Ecto neural progenitor cell (in vitro differentiated cells): Measurements from ENCODE around the gene PDPR.
"Not testable (repeated sequence)": the region's sequence is repeated elsewhere in the genome, so short reads cannot be mapped to it uniquely, and the experiment has no call there.

Source experiments
- DNase-seq: peaks from one replicate; pipeline ENCODE4 v3.0.0-alpha.2; 2018; ENCODE audit warnings: low spot score

PDPR gene

DNA sequence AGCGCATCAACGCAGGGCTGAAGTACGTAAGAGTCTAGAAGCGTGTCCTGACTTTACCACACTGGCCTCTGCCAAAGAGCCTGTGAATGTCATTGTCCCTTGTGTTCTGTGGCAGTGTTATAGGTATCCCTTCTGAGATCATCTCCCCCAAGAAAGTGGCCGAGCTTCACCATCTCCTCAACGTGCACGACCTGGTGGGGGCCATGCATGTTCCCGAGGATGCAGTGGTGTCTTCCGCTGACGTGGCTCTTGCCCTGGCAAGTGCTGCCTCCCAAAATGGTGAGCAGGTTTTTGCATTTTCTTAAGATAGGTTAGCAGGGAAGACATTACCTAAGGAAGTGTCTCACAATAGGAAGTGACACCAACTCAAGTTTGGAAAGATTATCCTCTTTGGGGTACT is 14.7 kb downstream of the PDPR start:
- not testable (repeated sequence) for DNase-seq

DNA sequence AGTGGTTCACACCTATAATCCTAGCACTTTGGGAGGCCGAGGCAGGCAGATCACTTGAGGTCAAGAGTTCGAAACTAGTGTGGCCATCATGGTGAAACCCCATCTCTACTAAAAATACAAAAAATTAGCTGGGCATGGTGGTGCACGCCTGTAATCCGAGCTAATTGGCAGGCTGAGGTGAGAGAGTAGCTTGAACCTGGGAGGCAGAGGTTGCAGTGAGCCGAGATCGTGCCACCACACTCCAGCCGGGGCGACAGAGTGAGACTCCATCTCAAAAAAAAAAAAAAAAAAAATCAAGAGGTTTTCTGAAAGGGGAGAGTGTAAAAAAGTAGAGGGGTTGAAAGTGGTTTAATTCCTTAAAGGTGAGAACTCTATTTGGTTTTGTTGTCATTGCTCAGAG is 21.7 kb downstream of the PDPR start:
- DNase-seq, result not testable (repeated sequence)

DNA sequence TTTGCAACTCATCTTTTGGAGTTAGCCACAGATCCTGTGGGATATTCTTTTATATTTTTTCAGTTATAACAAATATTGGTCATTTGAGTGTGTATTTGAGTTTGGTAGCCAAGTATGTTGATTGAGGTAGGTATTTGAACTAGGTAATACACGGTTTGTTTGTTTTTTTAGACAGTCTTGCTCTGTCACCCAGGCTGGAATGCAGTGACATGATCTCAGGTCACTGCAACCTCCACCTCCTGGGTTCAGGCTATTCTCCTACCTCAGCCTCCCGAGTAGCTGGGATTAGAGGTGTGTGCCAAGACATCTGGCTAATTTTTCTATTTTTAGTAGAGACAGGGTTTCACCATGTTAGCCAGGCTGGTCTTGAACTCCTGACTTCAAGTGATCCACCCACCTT is 22.5 kb downstream of the PDPR start:
- DNase-seq, result not testable (repeated sequence)

DNA sequence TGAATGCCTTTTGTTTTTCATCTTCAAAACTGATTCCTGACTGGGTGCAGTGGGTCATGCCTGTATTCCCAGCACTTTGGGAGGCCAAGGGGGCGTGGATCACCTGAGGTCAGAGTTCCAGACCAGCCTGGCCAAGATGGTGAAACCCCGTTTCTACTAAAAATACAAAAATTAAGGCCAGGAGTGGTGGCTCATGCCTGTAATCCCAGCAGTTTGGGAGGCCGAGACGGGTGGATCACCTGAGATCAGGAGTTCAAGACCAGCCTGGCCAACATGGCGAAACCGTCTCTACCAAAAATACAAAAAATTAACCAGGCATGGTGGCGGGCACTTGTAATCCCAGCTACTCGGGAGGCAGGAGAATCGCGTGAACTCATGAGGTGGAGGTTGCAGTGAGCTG is 28.6 kb downstream of the PDPR start:
- DNase-seq, result not testable (repeated sequence)

DNA sequence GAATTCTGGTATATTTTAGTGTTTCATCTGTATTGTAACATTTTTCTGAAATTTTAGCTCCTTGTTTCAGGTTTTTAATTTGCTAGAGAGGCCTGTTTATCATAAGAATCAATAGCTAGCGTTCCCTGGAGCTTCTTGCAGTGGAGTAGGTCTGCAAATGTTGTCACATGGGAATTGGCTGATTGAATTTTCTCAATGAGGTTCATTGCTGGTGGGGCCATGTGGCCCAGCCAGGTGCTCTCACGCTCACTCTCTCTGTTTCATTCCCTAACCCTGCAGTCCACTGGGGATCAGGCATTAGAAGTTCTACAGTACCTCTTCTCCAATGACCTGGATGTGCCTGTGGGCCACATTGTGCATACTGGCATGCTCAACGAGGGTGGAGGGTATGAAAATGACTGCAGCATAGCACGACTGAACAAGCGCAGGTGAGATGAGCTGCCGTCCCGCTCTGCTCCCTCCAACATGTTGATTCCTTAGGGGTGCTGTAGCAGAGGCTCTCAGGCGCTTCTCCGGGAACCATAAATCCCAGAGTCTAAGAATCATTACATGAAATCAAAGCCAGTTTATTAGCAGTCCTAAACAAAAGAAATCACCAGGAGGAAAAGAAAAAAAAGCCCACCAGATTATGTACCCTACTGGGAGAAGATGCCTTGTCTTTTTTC is 29.2 kb downstream of the PDPR start:
- DNase-seq, result not testable (repeated sequence)

DNA sequence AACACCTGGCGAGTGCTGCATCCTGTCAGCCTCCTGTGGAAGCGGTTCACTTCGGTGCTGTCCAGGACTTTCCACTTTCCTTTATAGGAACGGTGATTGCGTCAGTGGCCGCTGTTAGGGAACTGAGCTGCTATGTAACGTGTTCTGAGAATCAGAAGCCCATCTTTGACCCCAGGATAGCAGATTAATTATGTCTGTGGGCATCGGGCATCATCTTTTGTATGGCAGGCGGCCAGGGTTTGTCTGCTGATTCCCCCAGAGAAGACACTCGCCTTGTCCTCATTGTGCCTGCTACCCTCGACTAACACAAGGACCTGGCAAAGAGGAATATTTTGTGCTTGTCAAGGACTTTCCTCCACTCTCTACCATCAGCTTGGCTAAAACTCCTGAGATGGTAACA is 33.7 kb downstream of the PDPR start:
- DNase-seq, result not testable (repeated sequence)

DNA sequence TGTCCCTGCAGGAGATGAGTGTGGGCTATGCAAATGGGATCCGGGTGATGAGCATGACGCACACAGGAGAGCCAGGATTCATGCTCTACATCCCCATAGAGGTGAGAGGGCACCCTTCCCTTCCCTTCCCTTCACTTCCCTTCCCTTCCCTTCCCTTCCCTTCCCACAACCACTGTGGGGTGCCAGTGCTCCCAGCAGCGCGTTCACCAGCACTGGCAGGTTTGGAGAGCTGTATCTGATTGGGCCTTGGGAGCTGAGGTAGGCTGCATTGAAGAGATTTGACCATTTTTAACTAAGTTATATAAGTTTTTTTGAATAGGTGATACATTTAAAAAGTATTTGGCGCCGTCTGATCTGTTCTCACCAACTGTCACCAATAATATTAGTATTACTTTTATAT is 34.3 kb downstream of the PDPR start:
- DNase-seq, result not testable (repeated sequence)

DNA sequence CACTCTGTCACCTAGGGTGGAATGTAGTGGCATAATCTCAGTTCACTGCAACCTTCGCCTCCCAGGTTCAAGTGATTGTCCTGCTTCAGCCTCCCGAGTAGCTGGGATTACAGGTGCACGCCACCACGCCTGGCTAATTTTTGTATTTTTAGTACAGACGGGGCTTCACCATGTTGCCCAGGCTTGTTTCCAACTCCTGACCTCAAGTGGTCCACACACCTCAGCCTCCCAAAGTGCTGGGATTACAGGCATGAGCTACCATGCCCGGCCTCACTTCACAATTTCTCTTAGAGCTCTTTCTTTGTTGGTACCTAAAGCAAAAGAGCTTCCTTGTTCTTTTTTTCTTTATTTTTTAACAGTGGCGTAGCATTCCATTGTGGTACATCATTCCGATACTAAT is 35.2 kb downstream of the PDPR start:
- DNase-seq, result not testable (repeated sequence)

DNA sequence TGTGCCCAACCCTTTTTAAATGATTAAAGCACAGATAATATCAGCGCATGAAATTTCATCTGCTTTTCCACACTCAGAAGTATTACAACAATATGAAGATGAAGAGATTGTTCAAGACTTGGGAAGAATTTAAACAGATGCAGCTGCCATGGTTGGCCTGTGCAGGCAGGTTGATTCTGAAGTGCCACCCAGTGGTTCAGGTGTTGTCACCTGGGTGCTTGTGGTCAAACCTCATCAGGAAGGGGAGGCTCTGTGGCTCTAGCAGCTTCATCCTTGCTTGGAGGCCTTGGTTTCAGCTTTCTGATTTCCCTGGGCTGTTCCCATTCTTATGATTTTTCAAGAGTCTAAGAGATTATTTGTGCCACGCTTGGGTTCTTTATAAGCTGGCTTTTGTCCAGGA is 37.3 kb downstream of the PDPR start:
- no peak for DNase-seq

DNA sequence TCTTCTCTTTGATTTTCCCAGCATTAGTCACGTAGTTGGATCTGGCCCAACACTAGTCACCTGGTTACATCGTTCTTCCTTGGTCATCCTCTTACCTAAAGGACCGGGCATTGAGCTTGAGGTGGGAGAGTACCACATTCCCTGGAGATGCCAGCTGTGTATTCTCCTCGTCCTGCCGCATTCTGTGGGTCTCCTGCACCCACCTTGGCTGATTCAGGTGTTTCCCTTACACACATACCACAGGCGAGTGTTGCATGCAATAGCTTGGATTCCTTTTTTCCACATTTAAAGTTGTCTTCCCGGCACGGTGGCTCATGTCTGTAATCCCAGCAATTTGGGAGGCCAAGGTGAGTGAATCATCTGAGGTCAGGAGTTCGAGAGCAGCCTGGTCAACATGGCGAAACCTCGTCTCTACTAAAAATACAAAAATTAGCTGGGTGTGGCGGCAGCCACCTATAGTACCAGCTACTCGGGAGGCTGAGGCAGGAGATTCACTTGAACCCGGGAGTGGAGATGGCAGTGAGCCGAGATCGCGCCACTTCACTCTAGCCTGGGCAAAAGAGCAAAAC is 37.9 kb downstream of the PDPR start:
- DNase-seq, result no peak

DNA sequence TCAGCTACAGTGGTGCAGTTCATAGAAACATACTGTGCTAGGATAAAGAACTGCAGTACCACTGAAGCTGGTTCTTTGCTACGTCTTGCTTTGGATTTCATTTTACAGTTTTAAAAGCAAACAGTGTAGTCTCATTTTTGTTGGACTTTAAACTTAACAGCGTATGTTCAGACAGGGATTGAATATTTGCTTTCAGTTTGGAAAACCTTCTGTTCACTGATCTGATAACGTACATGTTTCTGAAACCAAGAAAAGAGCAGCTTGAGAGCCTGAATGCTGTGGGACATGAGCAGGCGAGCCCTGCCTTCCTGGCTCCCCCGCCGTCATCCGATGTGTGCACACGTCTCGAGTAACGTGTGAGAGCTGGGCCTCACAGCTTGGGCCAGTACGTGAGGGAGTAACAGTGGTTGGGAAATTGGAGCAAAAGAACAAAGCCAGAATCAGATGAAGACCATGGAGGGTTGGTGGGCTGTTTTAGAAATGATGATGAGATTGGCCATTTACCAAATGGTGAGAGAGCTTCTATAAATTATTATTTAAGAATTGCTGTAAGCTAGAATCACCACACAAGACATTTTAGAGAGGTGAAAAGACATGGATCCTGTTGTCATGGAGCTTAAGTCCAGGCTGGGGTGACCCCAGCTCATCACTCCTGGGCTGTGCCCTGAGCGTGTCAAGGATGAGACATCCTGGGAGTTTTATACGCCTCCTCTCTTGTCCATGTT is 38.6 kb downstream of the PDPR start:
- no peak for DNase-seq

DNA sequence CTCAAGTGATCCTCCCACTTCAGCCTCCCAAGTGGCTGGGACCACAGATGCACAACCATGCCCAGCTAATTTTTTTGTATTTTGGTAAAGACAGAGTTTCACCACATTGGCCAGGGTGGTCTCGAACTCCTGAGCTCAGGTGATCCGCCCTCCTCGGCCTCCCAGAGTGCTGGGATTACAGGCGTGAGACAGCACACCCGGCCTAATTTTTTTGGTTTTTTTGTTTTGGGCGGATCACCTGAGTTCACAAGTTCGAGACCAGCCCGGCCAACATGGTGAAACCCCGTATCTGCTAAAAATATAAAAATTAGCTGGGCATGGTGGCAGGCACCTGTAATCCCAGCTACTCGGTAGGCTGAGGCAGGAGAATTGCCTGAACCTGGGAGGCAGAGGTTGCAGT is 40.6 kb downstream of the PDPR start:
- not testable (repeated sequence) for DNase-seq

DNA sequence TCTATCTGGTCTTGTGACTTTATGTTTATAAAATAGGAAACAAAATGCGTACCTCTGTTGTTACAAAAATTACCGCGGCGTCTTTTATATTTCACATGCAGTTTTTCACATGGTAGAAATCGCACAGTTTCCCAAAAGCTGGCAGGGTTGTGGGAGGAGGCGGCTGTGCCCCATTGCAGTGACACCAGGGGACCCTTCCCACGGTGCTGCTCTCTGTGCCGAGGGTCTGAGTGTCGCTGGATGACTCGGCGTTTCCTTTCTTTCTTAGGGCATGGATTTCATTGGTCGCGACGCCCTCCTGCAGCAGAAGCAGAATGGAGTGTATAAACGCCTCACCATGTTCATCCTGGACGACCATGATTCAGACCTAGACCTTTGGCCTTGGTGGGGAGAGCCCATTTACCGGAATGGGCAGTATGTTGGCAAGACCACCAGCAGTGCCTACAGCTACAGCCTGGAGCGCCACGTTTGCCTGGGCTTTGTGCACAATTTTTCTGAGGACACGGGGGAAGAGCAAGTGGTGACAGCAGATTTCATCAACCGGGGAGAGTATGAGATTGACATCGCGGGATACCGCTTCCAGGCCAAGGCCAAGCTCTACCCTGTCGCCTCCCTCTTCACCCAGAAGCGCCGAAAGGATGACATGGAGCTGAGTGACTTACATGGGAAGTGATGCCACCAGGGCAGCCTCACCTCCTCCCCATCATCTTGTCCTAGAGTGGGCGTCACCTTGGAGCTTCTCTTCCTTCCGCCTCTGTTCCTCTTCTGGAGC is 42.3 kb downstream of the PDPR start:
- DNase-seq, result no peak

DNA sequence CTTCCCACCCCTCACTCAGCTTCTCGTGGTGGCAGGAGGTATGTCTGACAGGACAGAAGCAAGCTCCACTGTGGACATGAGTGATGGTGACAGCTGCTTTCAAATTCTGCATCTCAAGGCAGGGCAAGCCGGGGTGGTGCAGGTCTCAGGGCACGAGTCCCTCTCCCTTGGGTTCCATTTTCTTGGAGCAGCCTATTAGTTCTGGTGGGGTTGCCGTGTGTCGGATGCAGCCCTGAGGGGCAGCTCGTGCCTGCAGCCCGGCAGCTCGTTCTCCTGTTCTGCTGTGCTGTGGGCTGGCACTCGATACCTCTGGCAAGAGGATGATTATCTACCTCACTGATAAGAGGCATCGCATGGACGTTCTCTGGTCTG is 43.0 kb downstream of the PDPR start:
- DNase-seq, result no peak

DNA sequence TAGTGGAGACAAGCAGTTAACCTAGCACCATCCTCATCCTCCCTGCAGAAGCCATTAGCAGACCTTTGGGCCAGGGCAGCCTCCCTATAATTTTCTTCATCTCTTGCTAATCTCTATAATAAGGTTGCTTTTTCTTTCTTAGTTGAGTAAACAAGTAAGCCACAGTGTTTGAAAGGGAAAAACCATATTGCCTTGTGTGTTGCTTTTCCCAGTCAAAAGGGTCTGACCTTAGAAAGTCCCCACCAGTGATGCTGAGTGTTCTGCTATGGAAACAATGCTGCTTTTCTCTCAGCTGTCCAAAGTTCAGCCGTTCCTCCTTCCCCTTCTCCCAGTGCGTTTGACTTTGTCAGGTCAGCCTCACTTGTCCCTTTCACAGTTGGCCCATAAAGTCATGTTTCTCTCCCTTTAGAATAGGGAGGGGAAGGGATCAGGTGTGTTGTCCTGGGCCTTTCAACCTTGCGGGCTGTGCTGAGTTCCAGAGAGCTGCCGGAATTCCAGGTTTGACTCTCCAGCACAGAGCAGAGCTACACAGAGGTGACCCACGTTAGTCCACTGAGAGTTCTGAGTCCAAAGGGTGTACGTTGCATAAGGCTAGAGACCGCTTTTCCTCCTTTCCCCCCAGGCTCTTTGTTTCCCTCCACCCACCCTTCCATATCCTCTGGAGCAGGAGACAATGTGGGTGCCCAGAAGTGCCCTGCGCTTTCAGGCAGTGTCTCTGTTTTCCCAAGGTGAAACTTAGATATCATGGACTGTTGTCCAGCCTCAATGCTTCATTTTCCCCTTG is 43.5 kb downstream of the PDPR start:
- no peak for DNase-seq

DNA sequence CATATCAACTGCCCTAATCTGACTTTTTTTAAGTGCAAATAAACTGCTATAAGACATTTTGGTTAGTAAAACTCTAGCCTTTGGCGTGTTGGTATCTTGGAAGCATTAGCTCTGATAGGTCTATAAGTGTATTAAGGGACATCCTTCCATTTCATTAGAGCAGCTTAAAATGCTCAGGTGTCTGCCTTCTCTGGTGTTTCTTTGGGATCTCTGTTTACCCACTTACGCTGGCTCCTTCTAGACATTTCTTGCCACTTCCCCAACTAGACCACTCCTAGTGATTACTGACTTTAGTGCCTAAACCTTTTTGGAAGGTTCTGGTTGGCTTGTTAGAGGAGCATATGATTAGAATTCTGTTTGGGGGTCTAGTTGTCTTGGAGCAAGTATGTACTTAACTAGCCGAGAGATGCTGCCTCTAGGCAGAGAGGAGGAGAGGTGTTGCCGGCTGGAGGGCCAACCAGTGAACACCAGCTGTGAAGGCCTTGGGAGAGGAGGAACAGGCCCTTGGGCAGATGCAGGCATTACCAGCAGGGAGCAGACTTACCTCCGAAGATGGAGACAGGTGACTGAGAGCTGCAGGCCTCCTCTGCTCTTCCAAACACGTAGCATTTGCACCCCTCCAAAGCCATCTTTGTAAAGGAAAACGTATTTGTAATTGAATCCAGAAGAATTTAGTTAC is 44.3 kb downstream of the PDPR start:
- no peak for DNase-seq

DNA sequence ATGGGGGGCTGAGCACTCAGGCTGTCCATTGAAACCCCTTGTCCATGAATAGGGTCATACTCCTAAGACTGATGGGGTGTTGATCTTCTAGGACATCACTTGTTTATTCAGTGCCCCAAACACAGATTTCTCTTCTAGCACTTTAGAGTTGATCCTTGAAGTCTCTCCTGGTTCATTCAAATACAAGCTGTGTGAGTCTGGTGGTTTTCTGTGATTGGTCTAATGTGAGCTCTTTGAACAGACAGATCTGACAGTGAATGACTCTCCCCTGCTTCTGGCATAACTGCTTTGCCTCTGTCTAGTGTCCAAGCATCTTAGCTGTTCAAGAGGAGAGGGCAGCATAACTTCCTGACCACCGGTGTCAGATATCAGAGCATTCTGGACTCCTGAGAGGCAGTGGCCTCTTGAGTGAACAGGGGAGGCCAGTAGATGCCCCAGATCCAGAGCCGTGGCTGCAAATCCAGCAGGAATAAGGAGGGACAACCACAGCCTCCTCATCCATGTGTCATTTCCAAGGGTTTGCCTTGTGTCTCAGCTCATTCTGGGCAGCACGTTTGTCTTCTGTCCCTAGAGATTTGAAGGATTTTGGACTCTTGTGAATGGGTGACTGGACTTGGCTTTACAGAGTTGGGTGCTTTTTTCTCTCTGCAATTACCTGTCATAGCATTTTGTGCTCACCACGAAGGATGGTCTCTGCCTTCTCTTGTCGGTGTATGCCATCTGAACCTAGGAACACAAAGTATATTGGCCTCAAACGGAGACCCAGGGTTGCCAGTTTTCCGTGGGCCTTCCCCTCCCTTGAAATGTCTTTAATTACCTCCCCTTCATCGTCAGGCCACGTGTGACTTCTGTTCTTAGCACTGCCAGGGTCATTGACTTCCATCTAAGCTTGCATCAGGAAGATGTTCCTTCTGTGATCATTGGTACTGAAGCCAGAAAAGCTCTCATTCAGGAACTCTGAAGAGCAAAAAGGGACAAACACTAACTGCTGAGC is 45.5 kb downstream of the PDPR start:
- no peak for DNase-seq

DNA sequence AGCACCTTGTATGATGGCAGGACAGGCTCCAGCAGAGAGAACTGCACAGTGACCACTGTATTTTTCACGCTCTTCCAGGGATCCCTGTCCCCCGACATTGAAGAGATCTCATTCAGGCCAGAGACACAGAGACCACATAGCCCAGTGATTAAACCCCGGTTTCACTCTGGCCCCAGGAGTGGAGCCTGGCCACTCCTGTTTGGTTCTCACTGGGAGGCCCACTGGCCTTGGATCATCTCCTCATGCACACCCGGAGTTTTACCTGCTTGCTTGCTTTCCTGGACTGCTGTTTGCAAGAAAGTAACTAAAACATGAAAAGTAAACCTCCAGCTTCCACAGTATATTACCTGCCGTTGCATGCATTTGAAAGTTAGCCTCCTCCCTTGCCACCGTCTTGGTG is 46.3 kb downstream of the PDPR start:
- DNase-seq, result no peak

DNA sequence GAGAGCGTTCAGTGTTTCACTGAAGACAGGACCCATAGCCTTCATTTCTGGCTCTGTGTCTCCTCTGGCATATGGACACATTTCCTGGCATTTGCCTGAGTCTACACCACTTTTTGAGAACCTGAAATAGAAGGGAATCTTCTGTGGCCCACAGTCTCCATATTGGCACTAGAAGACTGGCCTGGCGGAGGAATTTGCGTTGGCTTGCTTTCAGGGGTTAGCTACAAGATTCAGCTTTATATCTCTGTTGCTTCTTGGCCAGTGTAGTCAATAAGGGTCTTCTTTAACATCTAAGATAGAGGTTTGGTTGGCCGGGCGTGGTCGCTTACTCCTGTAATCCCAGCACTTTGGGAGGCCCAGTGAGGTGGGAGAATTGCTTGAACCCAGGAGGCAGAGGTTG is 46.7 kb downstream of the PDPR start:
- no peak for DNase-seq

DNA sequence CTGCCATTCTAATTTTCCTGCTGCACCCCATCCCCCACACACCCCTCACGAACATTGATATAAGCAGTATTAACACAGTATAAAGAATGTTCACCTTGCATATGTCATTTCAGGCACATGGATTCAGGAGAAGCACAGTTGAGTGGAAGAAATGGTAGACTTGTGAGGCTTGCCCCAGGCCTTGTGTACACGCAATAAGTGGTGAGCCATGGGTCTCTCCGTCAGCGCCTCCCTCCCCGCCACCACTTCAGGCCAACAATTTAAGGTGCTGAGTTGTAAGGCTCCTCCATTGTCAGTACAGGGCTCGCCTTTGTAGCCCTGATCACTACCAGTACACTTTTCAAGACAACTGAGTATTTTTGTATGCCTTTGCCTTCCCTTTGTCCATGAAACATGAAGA is 47.2 kb downstream of the PDPR start:
- DNase-seq, result no peak
